Activated B cell treated with CpG ODN at 0.5 μM for 24 hours (primary cell): Measurements from ENCODE around the gene CBY1. TPM values are rescaled to one million over a fixed set of nuclear protein-coding genes. Genes with fewer than 3 reads are reported as not detected.

Source experiments
- ATAC-seq: fragments of 200-7000 bp; cut with Tn5 transposase; one replicate; pipeline ENCODE4 v1.10.0; 2021; ENCODE audit warnings: low read depth, mild to moderate bottlenecking, moderate library complexity
- CTCF ChIA-PET: fragments of 350-600 bp; sonication (Branson Sonifier 250); formaldehyde crosslinking; loops from one replicate; lab custom pipeline; 2021; ENCODE audit warnings: antibody characterized with exemption; lab: Charles Lee
- POLR2A ChIA-PET: fragments of 350-600 bp; sonication (Branson Sonifier 250); formaldehyde crosslinking; loops from one replicate; lab custom pipeline; 2021; ENCODE audit warnings: antibody characterized with exemption; lab: Charles Lee
- DNase-seq: peaks from one replicate; pipeline ENCODE4 v3.0.0; 2022
- H3K27ac Mint-ChIP-seq: one replicate; pipeline ENCODE4 v1.8.0; 2020; ENCODE audit warnings: mixed read lengths
- H3K27me3 Mint-ChIP-seq: one replicate; pipeline ENCODE4 v1.8.0; 2021; ENCODE audit warnings: mixed read lengths
- H3K36me3 Mint-ChIP-seq: one replicate; pipeline ENCODE4 v1.8.0; 2021; ENCODE audit warnings: low read depth, mixed read lengths
- H3K4me1 Mint-ChIP-seq: one replicate; pipeline ENCODE4 v1.8.0; 2021; ENCODE audit warnings: mixed read lengths
- H3K4me3 Mint-ChIP-seq: one replicate; pipeline ENCODE4 v1.8.0; 2020; ENCODE audit warnings: mild to moderate bottlenecking, mixed read lengths
- H3K9me3 Mint-ChIP-seq: one replicate; pipeline ENCODE4 v1.8.0; 2020; ENCODE audit warnings: mixed read lengths
- intact Hi-C: fragments of 100-400 bp; cut with micrococcal nuclease; formaldehyde crosslinking; loops from one replicate; pipeline ENCODE4 v1.15.1; 2024
- total RNA-seq: library from RNA; stranded (reverse); gene quantifications from 2 replicates; pipeline ENCODE4 v1.2.3, GENCODE V29; 2022
- TF ChIP-seq, protein P1 (sequence below): fragments of 200-600 bp; IDR thresholded peaks from one replicate; pipeline ENCODE4 v1.8.0; 2022; ENCODE audit warnings: antibody characterized with exemption, mild to moderate bottlenecking

Gene CBY1
- total RNA-seq: 7.3 and 14.1 TPM in 2 replicates

DNA sequence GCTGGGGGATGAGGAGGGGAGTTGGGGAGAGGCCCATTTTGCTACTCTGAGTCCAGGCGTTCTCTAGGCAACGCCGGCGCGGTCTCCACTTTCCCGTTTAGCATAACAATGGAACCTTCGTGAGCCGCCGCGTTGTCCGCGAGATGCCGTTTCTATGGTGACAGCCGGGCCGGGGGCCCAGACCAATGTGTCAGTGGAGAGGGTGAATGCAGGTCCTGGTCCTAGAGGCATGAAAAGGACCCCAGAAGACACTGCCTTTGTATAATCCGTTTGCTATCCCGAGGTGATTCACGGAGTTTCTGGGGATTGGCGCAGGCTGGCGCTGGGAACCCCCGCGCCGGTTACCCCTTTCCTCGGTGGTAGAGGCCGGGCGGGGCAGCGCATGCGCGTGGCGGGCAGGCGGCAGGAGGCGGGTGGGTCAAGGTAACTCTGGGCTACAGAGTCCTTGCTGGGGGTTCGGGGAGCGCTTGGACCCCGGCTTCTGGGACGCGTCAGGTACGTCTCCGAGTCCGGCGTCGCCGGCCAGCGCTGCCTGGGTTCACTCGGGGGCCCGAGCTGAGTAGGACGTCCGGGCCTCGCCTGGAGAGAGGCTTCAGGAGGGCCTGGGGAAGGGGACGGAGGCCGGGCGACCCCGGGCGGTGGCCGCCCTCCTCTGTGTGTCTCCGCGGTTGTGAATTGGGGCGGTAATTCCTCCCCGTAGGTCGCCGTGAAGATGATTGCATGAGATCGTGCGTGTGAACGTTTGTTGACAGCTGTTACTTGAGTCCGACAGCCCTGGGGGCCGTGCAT lies at the start of gene CBY1, which contains the start of gene FAM227A:
Gene CBY1 (plus strand): TSS at position 383 of the 789 bp plus-strand sequence. CDS start 11,417 bp downstream, outside the sequence.
Gene FAM227A (minus strand): TSS at position 137 of the 789 bp plus-strand sequence. CDS start 6,224 bp downstream, outside the sequence.
- peaks cover 6% of the 10 kb centered on the region for H3K36me3 Mint-ChIP-seq
- DNase-seq (peak; percentile 91), ATAC-seq (peak; percentile 84)
- ChIA-PET POLR2A (interaction anchor here (0.6 to 1.5 kb wide), 4 partner anchors 25 to 176 kb away, joined by 3 to 8 read pairs (median 4); partner anchors contain the start of gene TOMM22), CTCF (interaction anchor here (3.1 kb wide), 1 partner anchor 25 kb away, joined by 11 read pairs; the partner anchor contains the start of gene TOMM22)
- peaks cover 10% of the 10 kb centered on the region for H3K4me1 Mint-ChIP-seq
- no peaks in the 10 kb centered on the region for H3K9me3 Mint-ChIP-seq
- H3K27me3 Mint-ChIP-seq: no peaks in the 10 kb centered on the region
- peak within 1 kb of the TSS; percentile 94 for H3K4me3 Mint-ChIP-seq
- intact Hi-C loops: loop anchor here (1.0 to 5.0 kb wide), 5 partner anchors 25 to 604 kb away; partner anchors contain the start of genes DDX17, DMC1, JOSD1 and TOMM22
- H3K27ac Mint-ChIP-seq: peak within 1 kb of the TSS; percentile 99
- TF ChIP-seq, protein P1, sequence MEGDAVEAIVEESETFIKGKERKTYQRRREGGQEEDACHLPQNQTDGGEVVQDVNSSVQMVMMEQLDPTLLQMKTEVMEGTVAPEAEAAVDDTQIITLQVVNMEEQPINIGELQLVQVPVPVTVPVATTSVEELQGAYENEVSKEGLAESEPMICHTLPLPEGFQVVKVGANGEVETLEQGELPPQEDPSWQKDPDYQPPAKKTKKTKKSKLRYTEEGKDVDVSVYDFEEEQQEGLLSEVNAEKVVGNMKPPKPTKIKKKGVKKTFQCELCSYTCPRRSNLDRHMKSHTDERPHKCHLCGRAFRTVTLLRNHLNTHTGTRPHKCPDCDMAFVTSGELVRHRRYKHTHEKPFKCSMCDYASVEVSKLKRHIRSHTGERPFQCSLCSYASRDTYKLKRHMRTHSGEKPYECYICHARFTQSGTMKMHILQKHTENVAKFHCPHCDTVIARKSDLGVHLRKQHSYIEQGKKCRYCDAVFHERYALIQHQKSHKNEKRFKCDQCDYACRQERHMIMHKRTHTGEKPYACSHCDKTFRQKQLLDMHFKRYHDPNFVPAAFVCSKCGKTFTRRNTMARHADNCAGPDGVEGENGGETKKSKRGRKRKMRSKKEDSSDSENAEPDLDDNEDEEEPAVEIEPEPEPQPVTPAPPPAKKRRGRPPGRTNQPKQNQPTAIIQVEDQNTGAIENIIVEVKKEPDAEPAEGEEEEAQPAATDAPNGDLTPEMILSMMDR: no peak

DNA sequence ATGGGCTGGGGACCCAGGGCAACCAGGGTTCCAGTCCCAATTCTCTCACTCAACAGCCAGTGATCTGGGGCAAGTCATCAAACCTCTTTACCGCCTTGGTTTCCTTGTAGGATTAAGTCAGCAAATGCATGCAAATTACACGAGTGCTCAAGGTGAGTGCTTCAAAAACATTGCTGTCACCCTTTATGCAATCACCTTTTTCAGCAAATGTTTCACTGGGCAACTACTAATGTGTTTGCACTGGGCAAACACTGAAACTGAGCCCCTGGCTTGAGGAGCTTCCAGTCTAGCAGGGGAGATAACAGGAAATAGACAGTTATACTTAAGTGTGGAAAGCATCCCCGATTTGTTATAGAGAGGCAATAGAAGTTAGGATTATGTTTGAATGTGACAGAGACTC lies 48.8 kb upstream of the CBY1 start:
- no peaks in the 10 kb centered on the region for H3K36me3 Mint-ChIP-seq
- no peak overlapping the region for H3K27ac Mint-ChIP-seq
- intact Hi-C loops: no loop called here
- no peaks in the 10 kb centered on the region for H3K9me3 Mint-ChIP-seq
- TF ChIP-seq, protein P1: no peak
- no peak for ATAC-seq
- ChIA-PET POLR2A (no interaction called here), CTCF (no interaction called here)
- H3K4me3 Mint-ChIP-seq: no peak overlapping the region
- no peaks in the 10 kb centered on the region for H3K4me1 Mint-ChIP-seq
- peaks cover 12% of the 10 kb centered on the region for H3K27me3 Mint-ChIP-seq
- no peak for DNase-seq

DNA sequence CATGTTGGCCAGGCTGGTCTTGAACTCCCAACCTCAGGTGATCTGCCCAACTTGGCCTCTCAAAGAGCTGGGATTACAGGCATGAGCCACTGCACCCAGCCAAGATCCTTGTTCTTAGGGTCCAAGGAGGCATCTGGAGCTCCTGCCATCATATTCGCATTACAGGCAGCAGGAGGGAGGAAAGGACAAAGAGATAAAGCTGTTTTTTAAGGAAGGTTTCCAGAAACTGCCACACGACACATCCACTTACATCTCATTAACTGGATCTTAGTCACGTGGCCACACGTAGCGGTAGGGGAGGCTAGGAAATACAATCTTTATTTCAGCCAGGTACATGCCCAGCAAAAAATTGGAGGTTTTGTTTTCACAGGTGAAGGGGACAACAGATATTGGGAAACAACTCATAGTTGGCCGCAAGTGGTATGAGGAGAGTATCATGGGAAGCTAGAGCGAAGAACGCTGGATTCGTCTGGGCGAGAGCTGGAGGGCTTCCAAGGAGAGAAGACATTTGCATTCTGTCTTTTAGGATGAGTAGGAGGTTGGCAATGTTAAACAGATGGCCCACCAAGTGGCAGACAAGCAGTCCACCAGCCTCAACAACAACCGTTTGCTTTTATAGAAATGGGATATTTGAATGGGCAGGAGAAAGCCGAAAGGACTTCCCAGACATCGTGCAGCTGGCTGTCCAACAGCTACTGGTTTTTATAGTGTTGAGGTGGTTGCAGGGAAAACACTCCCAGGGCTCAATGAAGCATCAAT lies 47.3 kb upstream of the CBY1 start:
- no peaks in the 10 kb centered on the region for H3K36me3 Mint-ChIP-seq
- H3K27ac Mint-ChIP-seq: no peak overlapping the region
- intact Hi-C loops: no loop called here
- no peak for DNase-seq
- TF ChIP-seq, protein P1: no peak
- no peaks in the 10 kb centered on the region for H3K9me3 Mint-ChIP-seq
- no peak for ATAC-seq
- H3K4me1 Mint-ChIP-seq: no peaks in the 10 kb centered on the region
- ChIA-PET POLR2A (no interaction called here), CTCF (no interaction called here)
- H3K4me3 Mint-ChIP-seq: no peak overlapping the region
- H3K27me3 Mint-ChIP-seq: peaks cover 12% of the 10 kb centered on the region

DNA sequence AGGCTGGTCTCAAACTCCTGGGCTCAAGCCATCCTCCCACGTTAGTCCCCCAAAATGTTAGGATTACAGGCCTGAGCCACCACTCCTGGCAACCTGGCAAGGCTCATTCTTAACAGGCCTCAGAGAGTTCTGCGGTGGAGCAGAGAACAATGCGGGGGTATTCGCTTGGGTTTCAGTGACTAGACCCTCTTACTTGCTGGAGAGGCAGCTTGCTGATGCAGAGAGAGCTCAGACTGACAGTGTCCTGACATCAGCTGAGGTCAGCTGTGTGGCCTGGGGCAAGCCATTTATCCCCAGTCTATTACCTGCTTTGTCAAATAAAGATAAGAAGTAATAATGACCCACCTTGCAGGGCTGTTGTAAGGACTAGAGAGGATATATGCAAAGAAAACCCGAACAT lies 46.2 kb upstream of the CBY1 start:
- ATAC-seq (no peak), DNase-seq (no peak)
- CTCF ChIA-PET: no interaction called here
- POLR2A ChIA-PET: no interaction called here
- intact Hi-C loops: no loop called here
- TF ChIP-seq, protein P1: no peak
- Mint-ChIP-seq H3K9me3 (no peaks in the 10 kb centered on the region), H3K4me3 (no peak overlapping the region), H3K36me3 (no peaks in the 10 kb centered on the region), H3K4me1 (no peaks in the 10 kb centered on the region), H3K27ac (no peak overlapping the region), H3K27me3 (peaks cover 14% of the 10 kb centered on the region)

DNA sequence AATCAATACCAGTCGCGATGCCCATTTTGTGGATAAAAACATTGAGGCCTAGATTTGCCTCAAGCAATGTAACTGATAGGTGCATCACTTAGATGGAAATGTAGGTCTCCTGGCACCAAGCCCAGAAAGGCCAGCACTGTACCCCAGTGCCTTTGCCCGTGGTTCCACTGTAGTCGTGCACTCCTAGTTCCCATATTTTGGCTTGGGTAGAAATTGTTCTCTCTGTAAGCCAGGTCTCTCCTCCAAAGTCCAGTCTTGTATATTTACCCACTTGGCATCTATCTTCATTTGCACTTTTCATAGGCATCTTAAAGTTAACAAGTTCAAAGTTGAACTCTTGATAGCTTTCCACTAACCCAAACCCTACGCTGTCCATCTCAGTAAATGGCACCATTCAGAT lies 44.9 kb upstream of the CBY1 start:
- Mint-ChIP-seq H3K36me3 (no peaks in the 10 kb centered on the region), H3K27ac (no peak overlapping the region), H3K27me3 (peaks cover 21% of the 10 kb centered on the region), H3K4me1 (no peaks in the 10 kb centered on the region), H3K9me3 (no peaks in the 10 kb centered on the region), H3K4me3 (no peak overlapping the region)
- TF ChIP-seq, protein P1: no peak
- ATAC-seq: no peak
- ChIA-PET CTCF (no interaction called here), POLR2A (no interaction called here)
- intact Hi-C loops: no loop called here
- DNase-seq: no peak
